Astrocyte of the cerebellum (primary cell): Measurements from ENCODE around the gene CTNND2.

Source experiments
- DNase-seq: peaks from one replicate; pipeline ENCODE4 v3.0.0-alpha.2; 2011; ENCODE audit warnings: low read depth
- H3K4me3 ChIP-seq: 2 replicates; pipeline ENCODE4 v1.5.1; 2011; ENCODE audit warnings: mild to moderate bottlenecking, low read depth, low read length, moderate library complexity
- CTCF ChIP-seq: IDR thresholded peaks from 2 replicates; pipeline ENCODE4 v1.5.1; 2012; ENCODE audit warnings: low read length, low read depth, moderate library complexity, mild to moderate bottlenecking; ENCODE audit errors: missing control alignments
- in situ Hi-C: cut with HindIII; loops from 2 replicates; pipeline ENCODE4 v1.10.0; 2017; ENCODE audit warnings: low sequenced_read_pairs

The CTNND2 gene

GRCh38 chr5:11310158-11310557 lies 594.1 kb downstream of the CTNND2 start:
- in situ Hi-C loops = no loop called here
- DNase-seq = no peak
- H3K4me3 ChIP-seq = no peak overlapping the region
- no peak for TF ChIP-seq CTCF

DNA sequence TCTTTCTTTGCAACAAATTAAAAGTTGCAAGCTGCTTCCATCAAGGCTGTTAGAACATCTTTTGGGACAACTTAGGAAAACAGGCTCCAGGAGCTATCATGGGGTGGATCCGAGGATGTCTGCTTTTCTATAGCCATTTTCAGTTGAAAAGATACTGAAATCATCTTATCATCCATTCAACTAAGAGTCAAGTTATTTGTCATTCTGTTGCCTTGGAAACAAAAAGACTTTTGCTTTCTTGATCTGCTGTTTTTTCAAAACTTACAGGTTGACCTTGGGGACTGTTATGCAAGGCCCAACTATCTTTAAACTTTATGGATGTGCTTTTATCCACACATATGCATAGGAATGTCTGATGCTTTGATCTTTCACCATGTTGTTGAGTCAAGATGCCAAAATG lies 597.9 kb downstream of the CTNND2 start:
- TF ChIP-seq CTCF = no peak
- no peak overlapping the region for H3K4me3 ChIP-seq
- DNase-seq = no peak
- in situ Hi-C loops = no loop called here

GRCh38 chr5:11305245-11305644 lies 599.0 kb downstream of the CTNND2 start:
- no peak for DNase-seq
- no peak for TF ChIP-seq CTCF
- no peak overlapping the region for H3K4me3 ChIP-seq
- in situ Hi-C loops = no loop called here

GRCh38 chr5:11304641-11305040 lies 599.6 kb downstream of the CTNND2 start:
- no peak overlapping the region for H3K4me3 ChIP-seq
- no peak for TF ChIP-seq CTCF
- DNase-seq = no peak
- in situ Hi-C loops = no loop called here

DNA sequence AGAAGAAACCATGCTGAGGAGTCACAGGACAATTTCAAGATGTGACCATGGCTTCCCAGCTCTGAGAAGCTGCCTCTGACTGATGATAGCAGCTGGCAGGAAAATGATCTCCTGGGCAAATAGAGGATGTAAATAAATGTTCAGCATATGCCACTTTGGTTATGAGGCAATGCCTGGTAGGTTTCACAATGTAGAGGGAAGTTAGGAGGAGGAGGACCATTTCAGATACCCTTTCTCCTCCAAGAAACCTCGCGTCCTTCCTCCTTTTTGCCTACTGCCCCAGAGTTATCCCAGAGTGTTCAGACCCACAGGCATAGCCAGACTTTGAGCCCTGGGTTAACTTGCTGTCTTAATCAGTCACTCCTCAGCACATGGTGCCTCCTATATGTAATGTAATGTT lies 601.6 kb downstream of the CTNND2 start:
- no peak overlapping the region for H3K4me3 ChIP-seq
- in situ Hi-C loops = no loop called here
- TF ChIP-seq CTCF = no peak
- no peak for DNase-seq

- in situ Hi-C loops = no loop called here
- DNase-seq = no peak
- no peak for TF ChIP-seq CTCF
- H3K4me3 ChIP-seq = no peak overlapping the region
Observed at GRCh38 chr5:11301171-11301570, 603.1 kb downstream of the CTNND2 start.

DNA sequence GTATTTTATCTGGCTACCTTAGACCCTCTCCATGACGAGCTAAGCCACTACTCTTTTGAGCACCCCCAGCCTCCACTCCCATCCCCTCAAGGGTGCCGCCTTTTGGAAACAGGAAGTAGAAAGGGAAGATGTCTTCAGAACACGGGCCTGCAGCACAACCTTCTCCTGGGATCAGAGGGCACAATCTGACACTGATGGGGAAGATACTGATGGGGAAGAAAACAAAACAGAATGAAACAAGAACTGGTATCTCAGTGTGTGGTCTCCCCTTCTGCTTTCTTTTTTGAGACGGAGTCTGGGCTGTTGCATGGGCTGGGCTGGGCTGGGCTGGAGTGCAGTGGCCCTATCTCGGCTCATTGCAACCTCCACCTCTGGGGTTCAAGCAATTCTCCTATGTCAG lies 603.5 kb downstream of the CTNND2 start:
- no peak for TF ChIP-seq CTCF
- in situ Hi-C loops = no loop called here

More for the DNA sequence above, 603.5 kb downstream of the CTNND2 start:
- no peak overlapping the region for H3K4me3 ChIP-seq
- DNase-seq = no peak
